K562 (cell line): ENCODE data around the gene SYNE1. TPM values are rescaled to one million over a fixed set of nuclear protein-coding genes. Genes with fewer than 3 reads are reported as not detected.
A peak's percentile ranks its signal among the peaks of the same experiment; 100 is the strongest.

Experiments
- ATAC-seq: fragments of 200-7000 bp; cut with Tn5 transposase; 3 replicates; pipeline ENCODE4 v1.9.1; 2020; ENCODE audit warnings: moderate library complexity
- BruUV-seq: library from RNA; stranded (reverse); fragments of 400-500 nt; replicated peaks from 2 replicates; lab custom pipeline; 2021; lab: Mats Ljungman, UMichigan
- CTCF ChIA-PET: fragments of 300-600 bp; formaldehyde crosslinking; extraction: SDS; loops from one replicate; lab custom pipeline; 2021; ENCODE audit warnings: low intra/inter-chr PET ratio; lab: Yijun Ruan, JAX
- POLR2A ChIA-PET: fragments of 300-600, 350-650 bp; sonication (Branson Sonifier 250); formaldehyde crosslinking; extraction: SDS; loops from one replicate; lab custom pipeline; 2021; ENCODE audit warnings: antibody characterized with exemption, inconsistent platforms; lab: Yijun Ruan, JAX
- DNase-seq, 4 experiments: peaks; one replicate each; pipeline versions ENCODE4 v3.0.0 to v3.0.0-alpha.2; 2011 to 2018; ENCODE audit warnings: low spot score in 3 of 4, mixed read lengths in 3 of 4; ENCODE audit errors: extremely low read depth in 1 of 4
- FAIRE-seq: peaks from 2 replicates; lab custom pipeline; 2011; peaks lifted over from hg19 to GRCh38; lab: Jason Lieb, UNC
- H2AFZ ChIP-seq: 2 replicates; pipeline ENCODE4 v1.6.0; 2011; ENCODE audit warnings: low read depth, low read length, control low read depth, inconsistent platforms
- H3K27ac ChIP-seq: fragments of 200-600 bp; 3 replicates; pipeline ENCODE4 v1.8.0; 2011; ENCODE audit warnings: low read depth, mild to moderate bottlenecking, control low read depth, inconsistent platforms, low read length, moderate library complexity, mixed read lengths; ENCODE audit errors: extremely low read depth
- H3K27me3 ChIP-seq, 2 experiments: fragments of 300-600 bp in 1 of 2; 2 replicates in 1 of 2; 3 replicates in 1 of 2; pipeline versions ENCODE4 v1.6.0 to v1.8.0; 2011; ENCODE audit warnings: inconsistent platforms in 2 of 2, low read length in 2 of 2, mild to moderate bottlenecking in 1 of 2, mixed read lengths in 1 of 2, moderate library complexity in 1 of 2; ENCODE audit not compliant: control insufficient read depth in 2 of 2, insufficient read depth in 2 of 2
- H3K36me3 ChIP-seq: fragments of 300-600 bp; 3 replicates; pipeline ENCODE4 v1.8.0; 2011; ENCODE audit warnings: mild to moderate bottlenecking, low read length, inconsistent platforms; ENCODE audit not compliant: control insufficient read depth, insufficient read depth
- H3K4me1 ChIP-seq, 2 experiments: fragments of 200-600 bp in 1 of 2; replicated peaks in 1 of 2; 2 replicates in 1 of 2; 3 replicates in 1 of 2; pipeline versions ENCODE4 v1.5.1 to v1.8.0; 2011; ENCODE audit warnings: inconsistent platforms in 2 of 2, low read length in 2 of 2, mild to moderate bottlenecking in 1 of 2, mixed read lengths in 1 of 2, moderate library complexity in 1 of 2; ENCODE audit not compliant: control insufficient read depth in 2 of 2, insufficient read depth in 2 of 2
- H3K4me2 ChIP-seq: 2 replicates; pipeline ENCODE4 v1.6.1; 2011; ENCODE audit warnings: low read length, control low read depth, inconsistent platforms, mixed read lengths; ENCODE audit not compliant: insufficient read depth
- H3K4me3 ChIP-seq: fragments of 200-600 bp; sonication (generic), shearing (Covaris generic); 2 replicates; pipeline ENCODE4 v1.5.1; 2016; ENCODE audit warnings: control low read depth, inconsistent platforms
- H3K79me2 ChIP-seq: fragments of 200-600 bp; 3 replicates; pipeline ENCODE4 v1.8.0; 2011; ENCODE audit warnings: low read length, inconsistent platforms; ENCODE audit not compliant: control insufficient read depth, insufficient read depth
- H3K9ac ChIP-seq, 2 experiments: 2 replicates each; pipeline versions ENCODE4 v1.6.0 to v1.6.1; 2011; ENCODE audit warnings: low read depth in 2 of 2, low read length in 2 of 2, control low read depth in 1 of 2, inconsistent platforms in 1 of 2, mild to moderate bottlenecking in 1 of 2, mixed read lengths in 1 of 2; ENCODE audit not compliant: insufficient read depth in 1 of 2
- H3K9me1 ChIP-seq: one replicate; pipeline ENCODE4 v1.6.0; 2011; ENCODE audit warnings: inconsistent platforms, mild to moderate bottlenecking, low read length, moderate library complexity; ENCODE audit not compliant: control insufficient read depth, insufficient read depth
- H3K9me3 ChIP-seq: replicated peaks from 2 replicates; pipeline ENCODE4 v1.5.1; 2011; ENCODE audit warnings: low read depth, low read length, inconsistent platforms; ENCODE audit not compliant: control insufficient read depth, insufficient read depth
- H4K20me1 ChIP-seq: replicated peaks from 2 replicates; pipeline ENCODE4 v1.6.1; 2011; ENCODE audit warnings: low read length, inconsistent platforms, mixed read lengths; ENCODE audit not compliant: control insufficient read depth, insufficient read depth
- CEBPB ChIP-seq: fragments of 450-650 bp; IDR thresholded peaks from 2 replicates; pipeline ENCODE4 v1.6.1; 2016; ENCODE audit warnings: missing genetic modification characterization, missing compliant biosample characterization
- CEBPG ChIP-seq, 3 experiments: fragments of 200-800 bp in 1 of 3; sonication (Bioruptor generic) in 1 of 3; sonication (generic) in 1 of 3; formaldehyde crosslinking in 1 of 3; IDR thresholded peaks in 2 of 3; conservative IDR thresholded peaks in 1 of 3; 2 replicates each; pipeline versions ENCODE4 v1.6.1 to v1.8.0; 2016 to 2022; ENCODE audit warnings: missing compliant biosample characterization in 2 of 3, missing genetic modification characterization in 2 of 3, mild to moderate bottlenecking in 1 of 3, missing genetic modification reagents in 1 of 3
- CREBBP ChIP-seq: IDR thresholded peaks from one replicate; pipeline ENCODE4 v1.6.1; 2012; ENCODE audit warnings: low read depth, mild to moderate bottlenecking, control low read depth, inconsistent platforms, low read length
- ELF2 ChIP-seq: fragments of 250-450 bp; sonication (Bioruptor Pico); IDR thresholded peaks from 2 replicates; pipeline ENCODE4 v1.5.0; 2021; ENCODE audit warnings: mild to moderate bottlenecking
- IRF2 ChIP-seq: sonication (generic); formaldehyde crosslinking; IDR thresholded peaks from 2 replicates; pipeline ENCODE4 v1.8.1; 2022; ENCODE audit warnings: mild to moderate bottlenecking, missing genetic modification reagents
- L3MBTL2 ChIP-seq: fragments of 450-650 bp; IDR thresholded peaks from 2 replicates; pipeline ENCODE4 v1.6.1; 2016; ENCODE audit warnings: mild to moderate bottlenecking, moderate library complexity
- PHF21A ChIP-seq: fragments of 450-650 bp; IDR thresholded peaks from 2 replicates; pipeline ENCODE4 v1.6.1; 2017; ENCODE audit warnings: low read depth, borderline replicate concordance
- POLR2A ChIP-seq: fragments of 450-650 bp; conservative IDR thresholded peaks from 2 replicates; pipeline ENCODE4 v1.6.1; 2016
- TAF1 ChIP-seq: IDR thresholded peaks from 2 replicates; pipeline ENCODE4 v1.6.1; 2011; ENCODE audit warnings: mild to moderate bottlenecking, low read length, moderate library complexity; ENCODE audit not compliant: insufficient read depth, control insufficient read depth, severe bottlenecking; ENCODE audit errors: extremely low read depth
- THAP7 ChIP-seq: fragments of 250-450 bp; sonication (Bioruptor Pico); IDR thresholded peaks from 2 replicates; pipeline ENCODE4 v1.5.0; 2021
- YY1 ChIP-seq, 3 experiments: IDR thresholded peaks; 2 replicates each; pipeline ENCODE4 v1.6.1; 2011; ENCODE audit warnings: low read length in 2 of 3, mild to moderate bottlenecking in 2 of 3, moderate library complexity in 2 of 3, borderline replicate concordance in 1 of 3, control low read depth in 1 of 3, low read depth in 1 of 3; ENCODE audit not compliant: insufficient read depth in 3 of 3, insufficient replicate concordance in 2 of 3, control insufficient read depth in 1 of 3, insufficient read length in 1 of 3; ENCODE audit errors: extremely low read depth in 1 of 3
- WGBS: fragments of 100-300 bp; shearing (Covaris generic); methylation state at CpG from one replicate; pipeline ENCODE4 v1.1.6; 2016; ENCODE audit warnings: low coverage, mixed read lengths; ENCODE audit not compliant: insufficient coverage; ENCODE audit errors: missing lambda C conversion rate; 5-methylcytosine and 5-hydroxymethylcytosine counted together
- in situ Hi-C: fragments of 300-500 bp; cut with MboI; formaldehyde crosslinking; loops from 4 replicates; pipeline ENCODE4 v1.15.0; 2018; ENCODE audit warnings: inconsistent platforms, mixed read lengths
- intact Hi-C: fragments of 100-400 bp; cut with micrococcal nuclease; formaldehyde crosslinking; loops from 2 replicates; pipeline ENCODE4 v1.14.2; 2022
- polyA plus RNA-seq, 8 experiments: library from polyadenylated mRNA; depleted of rRNA in 4 of 8; stranded (reverse) in 5 of 8; unstranded in 3 of 8; fragments of >200 nt; fragmentation: Nextera tagmentation in 2 of 8; fragmentation: Illumina TruSeq in 1 of 8; extraction: Ambion mirVana in 2 of 8; extraction: Trizol in 1 of 8; gene quantifications; 2 replicates each; pipeline versions ENCODE4 v1.2.1 to v1.2.3, GENCODE V29; 2011 to 2014; ENCODE audit warnings: inconsistent platforms in 1 of 8, missing spikeins in 1 of 8
- total RNA-seq, 7 experiments: library from RNA; depleted of rRNA in 6 of 7; stranded (reverse); fragments of >200 nt in 6 of 7; fragmentation: Illumina TruSeq in 2 of 7; extraction: Trizol in 2 of 7; gene quantifications; 2 replicates each; pipeline versions ENCODE4 v1.2.1 to v1.2.3, GENCODE V29; 2011 to 2021; ENCODE audit warnings: low replicate concordance in 1 of 7
- TF ChIP-seq, protein P1 (sequence below): sonication (generic); formaldehyde crosslinking; IDR thresholded peaks from 2 replicates; pipeline ENCODE4 v1.8.0; 2022; ENCODE audit warnings: mild to moderate bottlenecking, missing genetic modification reagents

Gene SYNE1
- total and polyA plus RNA-seq, 9 of the 15 experiments (the other 6 are each of a cell fraction or from before 2014, with no cell fraction given), result under 0.01 to 0.42 (median 0.08) TPM; not detected in 1

- ChIA-PET CTCF (no interaction called here), POLR2A (interaction anchor here (1.0 kb wide), 2 partner anchors 9 to 23 kb away, joined by 3 to 4 read pairs; no protein-coding TSS in a partner anchor)
- WGBS, result under 1% methylated on average over 7 of the region's 7 CpGs
- no peak for TF ChIP-seq CREBBP
- TF ChIP-seq CEBPB (tag), result peak; percentile 81
- no peak for TF ChIP-seq TAF1
- TF ChIP-seq THAP7 (CRISPR knock-in tag), result no peak
- TF ChIP-seq IRF2 (CRISPR knock-in tag), result no peak
- TF ChIP-seq YY1 (IDR thresholded peaks at IDR 0.05; ENCODE audit: borderline replicate concordance in 1 of 3, control insufficient read depth in 1 of 3, extremely low read depth in 1 of 3, insufficient read depth in 3 of 3, insufficient read length in 1 of 3, insufficient replicate concordance in 2 of 3, low read depth in 1 of 3, low read length in 2 of 3), result no peak
- TF ChIP-seq, protein P1, sequence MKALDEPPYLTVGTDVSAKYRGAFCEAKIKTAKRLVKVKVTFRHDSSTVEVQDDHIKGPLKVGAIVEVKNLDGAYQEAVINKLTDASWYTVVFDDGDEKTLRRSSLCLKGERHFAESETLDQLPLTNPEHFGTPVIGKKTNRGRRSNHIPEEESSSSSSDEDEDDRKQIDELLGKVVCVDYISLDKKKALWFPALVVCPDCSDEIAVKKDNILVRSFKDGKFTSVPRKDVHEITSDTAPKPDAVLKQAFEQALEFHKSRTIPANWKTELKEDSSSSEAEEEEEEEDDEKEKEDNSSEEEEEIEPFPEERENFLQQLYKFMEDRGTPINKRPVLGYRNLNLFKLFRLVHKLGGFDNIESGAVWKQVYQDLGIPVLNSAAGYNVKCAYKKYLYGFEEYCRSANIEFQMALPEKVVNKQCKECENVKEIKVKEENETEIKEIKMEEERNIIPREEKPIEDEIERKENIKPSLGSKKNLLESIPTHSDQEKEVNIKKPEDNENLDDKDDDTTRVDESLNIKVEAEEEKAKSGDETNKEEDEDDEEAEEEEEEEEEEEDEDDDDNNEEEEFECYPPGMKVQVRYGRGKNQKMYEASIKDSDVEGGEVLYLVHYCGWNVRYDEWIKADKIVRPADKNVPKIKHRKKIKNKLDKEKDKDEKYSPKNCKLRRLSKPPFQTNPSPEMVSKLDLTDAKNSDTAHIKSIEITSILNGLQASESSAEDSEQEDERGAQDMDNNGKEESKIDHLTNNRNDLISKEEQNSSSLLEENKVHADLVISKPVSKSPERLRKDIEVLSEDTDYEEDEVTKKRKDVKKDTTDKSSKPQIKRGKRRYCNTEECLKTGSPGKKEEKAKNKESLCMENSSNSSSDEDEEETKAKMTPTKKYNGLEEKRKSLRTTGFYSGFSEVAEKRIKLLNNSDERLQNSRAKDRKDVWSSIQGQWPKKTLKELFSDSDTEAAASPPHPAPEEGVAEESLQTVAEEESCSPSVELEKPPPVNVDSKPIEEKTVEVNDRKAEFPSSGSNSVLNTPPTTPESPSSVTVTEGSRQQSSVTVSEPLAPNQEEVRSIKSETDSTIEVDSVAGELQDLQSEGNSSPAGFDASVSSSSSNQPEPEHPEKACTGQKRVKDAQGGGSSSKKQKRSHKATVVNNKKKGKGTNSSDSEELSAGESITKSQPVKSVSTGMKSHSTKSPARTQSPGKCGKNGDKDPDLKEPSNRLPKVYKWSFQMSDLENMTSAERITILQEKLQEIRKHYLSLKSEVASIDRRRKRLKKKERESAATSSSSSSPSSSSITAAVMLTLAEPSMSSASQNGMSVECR (CRISPR knock-in tag), result no peak
- no peak for TF ChIP-seq CEBPG (CRISPR knock-in tag; IDR thresholded peaks at IDR 0.05)
- TF ChIP-seq CEBPG (tag; conservative IDR thresholded peaks at IDR 0.05 in 1 of 2, IDR thresholded peaks at IDR 0.05 in 1 of 2), result peak; percentile 31 to 61; a peak in 2 of 4 replicates
- TF ChIP-seq PHF21A, result no peak
- no peak for TF ChIP-seq L3MBTL2
- no peak for TF ChIP-seq ELF2 (CRISPR knock-in tag)
- no peak for TF ChIP-seq POLR2A
- Histone ChIP-seq H3K9me3 (no peaks in the 10 kb centered on the region), H3K9me1 (no peaks in the 10 kb centered on the region), H3K4me1 (peaks cover 0 to 8% of the 10 kb centered on the region in 2 experiments; a peak in 2 of 5 replicates), H3K27ac (no peak overlapping the region), H3K4me2 (peak overlapping the region; percentile 75), H3K36me3 (no peaks in the 10 kb centered on the region), H3K9ac (no peak overlapping the region), H4K20me1 (no peaks in the 10 kb centered on the region), H2AFZ (peak overlapping the region; percentile 80), H3K27me3 (no peaks in the 10 kb centered on the region), H3K4me3 (peak overlapping the region; percentile 26), H3K79me2 (no peaks in the 10 kb centered on the region)
- FAIRE-seq, result no peak
- DNase-seq, result no peak
- no TSS peak for BruUV-seq
- in situ Hi-C loops (no loop called here), intact Hi-C loops (no loop called here)
- ATAC-seq, result no peak
These were observed 336.0 kb downstream of the SYNE1 start for GRCh38 chr6:152301021-152301764.
